H1 (cell line): ENCODE measurements around the gene EVC2. TPM values are rescaled to one million over a fixed set of nuclear protein-coding genes. Genes with fewer than 3 reads are reported as not detected.

Source experiments
- CTCF ChIA-PET: fragments of 300-600 bp; sonication (Branson Sonifier 250); formaldehyde crosslinking; loops from one replicate; lab custom pipeline; 2021; ENCODE audit not compliant: partially characterized antibody; lab: Charles Lee
- POLR2A ChIA-PET: fragments of 300-600 bp; sonication (Branson Sonifier 250); formaldehyde crosslinking; loops from one replicate; lab custom pipeline; 2021; ENCODE audit warnings: inconsistent platforms; ENCODE audit not compliant: partially characterized antibody; lab: Charles Lee
- DNase-seq, 2 experiments: peaks; one replicate each; pipeline versions ENCODE4 v3.0.0 to v3.0.0-alpha.2; 2010 to 2022; ENCODE audit warnings: low spot score in 2 of 2, low read depth in 1 of 2, mixed read lengths in 1 of 2
- FAIRE-seq: peaks from 2 replicates; lab custom pipeline; 2011; peaks lifted over from hg19 to GRCh38; lab: Jason Lieb, UNC
- H2AFZ ChIP-seq: 2 replicates; pipeline ENCODE4 v1.8.1; 2012; ENCODE audit warnings: low read length, inconsistent platforms
- H2AK5ac ChIP-seq: 2 replicates; pipeline ENCODE4 v1.6.1; 2013; ENCODE audit warnings: low read depth, low read length
- H2BK120ac ChIP-seq: replicated peaks from 2 replicates; pipeline ENCODE3; 2013; ENCODE audit warnings: low read depth, low read length, inconsistent platforms
- H2BK12ac ChIP-seq: 2 replicates; pipeline ENCODE4 v1.6.1; 2013; ENCODE audit warnings: low read depth, low read length
- H2BK15ac ChIP-seq: 2 replicates; pipeline ENCODE4 v1.6.1; 2013; ENCODE audit warnings: low read length
- H2BK20ac ChIP-seq: 2 replicates; pipeline ENCODE4 v1.6.1; 2013; ENCODE audit warnings: low read length
- H2BK5ac ChIP-seq: 2 replicates; pipeline ENCODE4 v1.6.1; 2013; ENCODE audit warnings: low read depth, low read length
- H3K14ac ChIP-seq: 2 replicates; pipeline ENCODE4 v1.6.1; 2013; ENCODE audit warnings: inconsistent platforms; ENCODE audit not compliant: insufficient read length
- H3K18ac ChIP-seq: 2 replicates; pipeline ENCODE4 v1.6.1; 2013; ENCODE audit warnings: low read length; ENCODE audit errors: extremely low read depth
- H3K23ac ChIP-seq: 2 replicates; pipeline ENCODE4 v1.6.1; 2013; ENCODE audit warnings: inconsistent platforms; ENCODE audit not compliant: insufficient read length
- H3K23me2 ChIP-seq: 2 replicates; pipeline ENCODE4 v1.6.1; 2013; ENCODE audit warnings: low read depth, low read length
- H3K27ac ChIP-seq: 2 replicates; pipeline ENCODE4 v1.6.1; 2011; ENCODE audit warnings: low read depth, low read length, inconsistent platforms
- H3K27me3 ChIP-seq, 4 experiments: replicated peaks in 1 of 4; 1 replicate in 1 of 4; 2 replicates in 3 of 4; pipeline versions ENCODE4 v1.6.1 to v1.8.1; 2011 to 2013; ENCODE audit warnings: low read length in 3 of 4, mild to moderate bottlenecking in 3 of 4, inconsistent platforms in 2 of 4, mixed read lengths in 2 of 4, moderate library complexity in 1 of 4; ENCODE audit not compliant: control insufficient read depth in 3 of 4, insufficient read depth in 3 of 4; ENCODE audit errors: extremely low read depth in 1 of 4
- H3K36me3 ChIP-seq, 4 experiments: 2 replicates each; pipeline versions ENCODE4 v1.6.1 to v1.8.1; 2011 to 2013; ENCODE audit warnings: mild to moderate bottlenecking in 4 of 4, low read length in 3 of 4, moderate library complexity in 2 of 4, control low read depth in 1 of 4, inconsistent platforms in 1 of 4; ENCODE audit not compliant: insufficient read depth in 4 of 4, control insufficient read depth in 2 of 4
- H3K4ac ChIP-seq: replicated peaks from 2 replicates; pipeline ENCODE3; 2013; ENCODE audit warnings: low read length, low read depth, mixed read lengths, inconsistent platforms; ENCODE audit not compliant: insufficient read length
- H3K4me1 ChIP-seq, 4 experiments: replicated peaks in 1 of 4; 1 replicate in 1 of 4; 2 replicates in 3 of 4; pipeline versions ENCODE4 v1.6.1 to v1.8.1; 2011 to 2013; ENCODE audit warnings: low read length in 3 of 4, inconsistent platforms in 2 of 4, mixed read lengths in 1 of 4; ENCODE audit not compliant: insufficient read depth in 4 of 4, control insufficient read depth in 3 of 4
- H3K4me2 ChIP-seq, 2 experiments: 2 replicates each; pipeline versions ENCODE4 v1.6.1 to v1.8.1; 2011 to 2013; ENCODE audit warnings: low read depth in 2 of 2, low read length in 2 of 2, control low read depth in 1 of 2, inconsistent platforms in 1 of 2, mild to moderate bottlenecking in 1 of 2; ENCODE audit not compliant: insufficient read depth in 1 of 2
- H3K4me3 ChIP-seq, 4 experiments: fragments of 200-600, 300-600 bp in 1 of 4; sonication (generic), shearing (Covaris generic), sonication (Bioruptor Twin) in 1 of 4; 2 replicates each; pipeline versions ENCODE4 v1.5.1 to v1.8.1; 2011 to 2016; ENCODE audit warnings: low read length in 4 of 4, low read depth in 3 of 4, control low read depth in 2 of 4, inconsistent platforms in 2 of 4, mild to moderate bottlenecking in 2 of 4, mixed read lengths in 1 of 4, moderate library complexity in 1 of 4; ENCODE audit not compliant: insufficient read depth in 2 of 4; ENCODE audit errors: extremely low read depth in 1 of 4
- H3K56ac ChIP-seq: replicated peaks from 2 replicates; pipeline ENCODE3; 2013; ENCODE audit warnings: low read depth, mild to moderate bottlenecking, mixed read lengths, low read length, inconsistent platforms; ENCODE audit not compliant: insufficient read length
- H3K79me1 ChIP-seq: 2 replicates; pipeline ENCODE4 v1.6.1; 2013; ENCODE audit warnings: low read depth, low read length, control low read depth
- H3K79me2 ChIP-seq, 2 experiments: 2 replicates each; pipeline versions ENCODE4 v1.6.1 to v1.8.1; 2012 to 2013; ENCODE audit warnings: low read length in 2 of 2, mild to moderate bottlenecking in 2 of 2, inconsistent platforms in 1 of 2; ENCODE audit not compliant: insufficient read depth in 2 of 2, control insufficient read depth in 1 of 2
- H3K9ac ChIP-seq, 4 experiments: replicated peaks in 1 of 4; 1 replicate in 1 of 4; 2 replicates in 3 of 4; pipeline versions ENCODE4 v1.6.1 to v1.8.1; 2011 to 2013; ENCODE audit warnings: low read depth in 3 of 4, low read length in 3 of 4, control low read depth in 2 of 4, mild to moderate bottlenecking in 2 of 4, moderate library complexity in 2 of 4, inconsistent platforms in 1 of 4; ENCODE audit errors: extremely low read depth in 1 of 4
- H3K9me3 ChIP-seq, 2 experiments: 2 replicates each; pipeline versions ENCODE4 v1.6.1 to v1.8.1; 2012 to 2013; ENCODE audit warnings: mild to moderate bottlenecking in 2 of 2, moderate library complexity in 2 of 2, control low read depth in 1 of 2, inconsistent platforms in 1 of 2, low read depth in 1 of 2, low read length in 1 of 2, mixed read lengths in 1 of 2; ENCODE audit not compliant: insufficient read depth in 2 of 2
- H4K20me1 ChIP-seq, 2 experiments: replicated peaks in 1 of 2; 2 replicates each; pipeline versions ENCODE3 to v1.8.1; 2011 to 2013; ENCODE audit warnings: inconsistent platforms in 2 of 2, low read length in 2 of 2, mild to moderate bottlenecking in 1 of 2; ENCODE audit not compliant: insufficient read depth in 2 of 2, control insufficient read depth in 1 of 2
- H4K5ac ChIP-seq: 2 replicates; pipeline ENCODE4 v1.6.1; 2013; ENCODE audit warnings: low read length, low read depth, mixed read lengths, inconsistent platforms; ENCODE audit not compliant: insufficient read length
- H4K8ac ChIP-seq: 2 replicates; pipeline ENCODE4 v1.8.0; 2013; ENCODE audit warnings: mild to moderate bottlenecking, moderate library complexity, low read length, inconsistent platforms; ENCODE audit not compliant: insufficient read depth; ENCODE audit errors: extremely low read depth
- H4K91ac ChIP-seq: replicated peaks from 2 replicates; pipeline ENCODE3; 2013; ENCODE audit warnings: low read length, mixed read lengths, inconsistent platforms; ENCODE audit not compliant: insufficient read length
- ASH2L ChIP-seq: fragments of 200-600, 300-600 bp; sonication (generic); IDR thresholded peaks from one replicate; pipeline ENCODE4 v1.7.1; 2017; ENCODE audit warnings: low read length
- BACH1 ChIP-seq: IDR thresholded peaks from 2 replicates; pipeline ENCODE4 v1.6.1; 2012; ENCODE audit warnings: low read length, improper control_type of control experiment
- CBX8 ChIP-seq: fragments of 300-800, 300-1000 bp; sonication (generic); IDR thresholded peaks from 2 replicates; pipeline ENCODE4 v1.7.1; 2016; ENCODE audit warnings: low read depth, low read length, borderline replicate concordance
- CREB1 ChIP-seq: IDR thresholded peaks from 2 replicates; pipeline ENCODE4 v1.6.1; 2012; ENCODE audit warnings: inconsistent platforms
- EP300 ChIP-seq, 2 experiments: IDR thresholded peaks; 1 replicate in 1 of 2; 2 replicates in 1 of 2; pipeline ENCODE4 v1.6.1; 2011 to 2012; ENCODE audit warnings: low read depth in 2 of 2, low read length in 2 of 2, mild to moderate bottlenecking in 2 of 2, borderline replicate concordance in 1 of 2, inconsistent platforms in 1 of 2, moderate library complexity in 1 of 2
- EZH2 ChIP-seq: fragments of 200-600 bp; sonication (generic); IDR thresholded peaks from 2 replicates; pipeline ENCODE4 v1.7.1; 2012; ENCODE audit warnings: low read depth, mild to moderate bottlenecking, moderate library complexity, low read length, inconsistent platforms; ENCODE audit not compliant: severe bottlenecking
- MAX ChIP-seq: IDR thresholded peaks from 2 replicates; pipeline ENCODE4 v1.6.1; 2012; ENCODE audit warnings: inconsistent platforms
- NRF1 ChIP-seq: IDR thresholded peaks from 2 replicates; pipeline ENCODE4 v1.6.1; 2011; ENCODE audit warnings: mild to moderate bottlenecking, low read depth, low read length, improper control_type of control experiment
- PHF8 ChIP-seq: fragments of 200-600 bp; sonication (generic); conservative IDR thresholded peaks from 2 replicates; pipeline ENCODE4 v1.7.1; 2012; ENCODE audit warnings: low read depth, mild to moderate bottlenecking, inconsistent platforms, low read length, moderate library complexity
- POU5F1 ChIP-seq: IDR thresholded peaks from 2 replicates; pipeline ENCODE4 v1.6.1; 2011; ENCODE audit warnings: low read depth, mild to moderate bottlenecking, low read length, moderate library complexity
- SRF ChIP-seq: IDR thresholded peaks from 2 replicates; pipeline ENCODE4 v1.6.1; 2011; ENCODE audit warnings: mild to moderate bottlenecking, low read depth, low read length, moderate library complexity
- TAF1 ChIP-seq: IDR thresholded peaks from 2 replicates; pipeline ENCODE4 v1.6.1; 2011; ENCODE audit warnings: mild to moderate bottlenecking, low read depth, low read length
- WGBS, 2 experiments: shearing (Covaris generic) in 1 of 2; methylation state at CpG; one replicate each; pipeline versions ENCODE4 v1.1.6 to v1.1.7; 2013 to 2015; ENCODE audit warnings: low lambda C conversion rate in 2 of 2, mixed read lengths in 2 of 2, inconsistent platforms in 1 of 2, low coverage in 1 of 2, missing lambda C conversion rate in 1 of 2; ENCODE audit not compliant: insufficient replicate concordance in 2 of 2, insufficient coverage in 1 of 2, insufficient read length in 1 of 2; ENCODE audit errors: extremely low coverage in 1 of 2, missing lambda C conversion rate in 1 of 2; 5-methylcytosine and 5-hydroxymethylcytosine counted together
- polyA plus RNA-seq, 7 experiments: library from polyadenylated mRNA; depleted of rRNA in 3 of 7; stranded (reverse) in 5 of 7; unstranded in 2 of 7; fragments of >200 nt in 5 of 7; fragments of 200-250 nt in 2 of 7; gene quantifications; 1 replicate in 5 of 7; 2 replicates in 1 of 7; 4 replicates in 1 of 7; pipeline versions ENCODE4 v1.2.1 to v1.2.3, GENCODE V29; 2011 to 2013; ENCODE audit warnings: missing spikeins in 2 of 7, mixed read lengths in 2 of 7
- total RNA-seq: library from RNA; stranded (reverse); fragmentation: NEBNext Ultra II Directional; extraction: Animal tissue kit (Norgen Biotek cat#: 25700); gene quantifications from 2 replicates; pipeline ENCODE4 v1.2.1, GENCODE V29; 2021

Gene EVC2
- total and polyA plus RNA-seq, 2 of the 8 experiments (the other 6 are each of a cell fraction or from before 2014, with no cell fraction given), result 0.73 to 5.9 TPM

DNA sequence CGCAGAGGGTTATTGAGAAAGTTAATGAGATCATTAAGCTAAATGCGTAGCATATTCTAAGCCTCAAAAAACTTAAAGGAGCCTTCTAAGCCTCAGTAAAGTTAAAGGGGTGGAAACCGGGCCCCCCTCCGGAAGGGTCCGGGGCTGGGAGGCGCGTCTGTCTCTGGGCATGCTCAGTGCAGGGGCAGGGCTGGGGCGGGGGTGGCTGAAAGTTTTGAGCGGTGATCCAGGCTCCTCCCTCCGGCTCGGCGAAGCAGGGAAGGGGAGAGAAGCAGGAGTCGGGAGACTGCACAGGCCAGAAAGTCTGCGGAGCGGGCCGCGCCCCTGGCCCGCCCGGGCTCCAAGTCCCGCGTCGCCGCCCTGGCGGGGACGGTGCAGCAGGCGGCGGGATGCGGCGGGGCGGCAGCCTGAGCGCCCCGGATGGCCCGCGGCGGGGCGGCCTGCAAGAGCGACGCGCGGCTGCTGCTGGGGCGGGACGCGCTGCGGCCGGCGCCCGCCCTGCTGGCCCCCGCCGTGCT, 2.7 kb upstream of the EVC2 start, which contains the start of gene EVC:
EVC (plus strand) TSS at position 241 of the 518 bp plus-strand sequence; CDS start at position 421, 180 bp downstream.
- Histone ChIP-seq H4K20me1 (peaks cover 4 to 5% of the 10 kb centered on the region in 2 experiments), H3K79me1 (no peaks in the 10 kb centered on the region; the same call in 1 of the 2 replicates), H2AK5ac (peak within 1 kb of the TSS; percentile 26; the same call in 1 of the 2 replicates), H3K18ac (peak within 1 kb of the TSS; percentile 71), H3K4me2 (peak within 1 kb of the TSS; percentile 64 to 88), H2BK120ac (no peak within 1 kb of the TSS), H4K5ac (no peak within 1 kb of the TSS), H2BK12ac (no peak within 1 kb of the TSS; the same call in 1 of the 2 replicates), H3K79me2 (no peaks in the 10 kb centered on the region), H2AFZ (peak within 1 kb of the TSS; percentile 79; the same call in 1 of the 2 replicates), H3K9me3 (peaks cover 3 to 6% of the 10 kb centered on the region in 2 experiments; a peak in 2 of 4 replicates), H3K27ac (no peak within 1 kb of the TSS), H3K4me1 (peaks cover 3 to 19% (median 11%) of the 10 kb centered on the region in 4 experiments), H3K56ac (no peak within 1 kb of the TSS), H3K4me3 (peak within 1 kb of the TSS; percentile 40 to 68 (median 52)), H3K9ac (peak within 1 kb of the TSS in 3 of 4 experiments; percentile 1 to 79 (median 19); a peak in 1 of 7 replicates), H2BK5ac (peak within 1 kb of the TSS; percentile 9; the same call in 1 of the 2 replicates), H3K4ac (peak within 1 kb of the TSS; percentile 49), H3K14ac (no peak within 1 kb of the TSS), H2BK20ac (no peak within 1 kb of the TSS; the same call in 1 of the 2 replicates), H4K91ac (no peak within 1 kb of the TSS), H4K8ac (peak within 1 kb of the TSS; percentile 42; the same call in 1 of the 2 replicates), H3K23me2 (peaks cover 22% of the 10 kb centered on the region; the same call in 1 of the 2 replicates), H3K36me3 (peaks cover 0 to 7% (median 0%) of the 10 kb centered on the region in 4 experiments; a peak in 1 of 8 replicates), H3K23ac (no peak within 1 kb of the TSS), H2BK15ac (peak within 1 kb of the TSS; percentile 61; the same call in 1 of the 2 replicates), H3K27me3 (peaks cover 0 to 19% (median 15%) of the 10 kb centered on the region in 4 experiments; a peak in 4 of 7 replicates)
- FAIRE-seq (no peak), DNase-seq (peak in 1 of 2 experiments; percentile 85)
- CTCF ChIA-PET, result interaction anchor here (0.6 to 2.0 kb wide), 8 partner anchors 13 to 1346 kb away, joined by 3 to 6 read pairs (median 4); no protein-coding TSS in a partner anchor
- POLR2A ChIA-PET, result no interaction called here
- WGBS, 2 experiments, result 3% methylated on average over 24 of the region's 49 CpGs; no CpG with 5 or more reads in 1 of the 2 experiments
- TF ChIP-seq BACH1 (no peak), MAX (0 out of 2 replicates have a peak, but pooled peaks have one; percentile 2), TAF1 (0 out of 2 replicates have a peak, but pooled peaks have one; percentile 55), EP300 (IDR thresholded peaks at IDR 0.05; ENCODE audit: borderline replicate concordance in 1 of 2, low read depth in 2 of 2, low read length in 2 of 2) (no peak), NRF1 (peak; percentile 55), EZH2 (no peak), ASH2L (no peak), CBX8 (no peak), PHF8 (no peak), SRF (no peak), POU5F1 (no peak), CREB1 (no peak)
